Uterus (tissue), 4 donors: Measurements from ENCODE around the gene P2RY11. TPM values are rescaled to one million over a fixed set of nuclear protein-coding genes. Genes with fewer than 3 reads are reported as not detected.

Source experiments
- DNase-seq, 2 donors: peaks; one replicate each; pipeline ENCODE4 v3.0.0-alpha.2; 2019 to 2020
- H3K27ac ChIP-seq, 2 donors: fragments of 200-600 bp; sonication (generic); 1 replicate in 1 of 2; 2 replicates in 1 of 2; pipeline ENCODE4 v1.5.1; 2016 to 2018
- H3K27me3 ChIP-seq, 2 donors: fragments of 200-600 bp; sonication (generic); one replicate each; pipeline ENCODE4 v1.5.1; 2018 to 2019; ENCODE audit warnings: control low read depth in 1 of 2
- H3K36me3 ChIP-seq, 2 donors: fragments of 200-600 bp; sonication (generic); one replicate each; pipeline ENCODE4 v1.5.1; 2019; ENCODE audit warnings: control low read depth in 1 of 2
- H3K4me1 ChIP-seq, 2 donors: fragments of 200-600 bp; sonication (generic); one replicate each; pipeline ENCODE4 v1.5.1; 2018 to 2019; ENCODE audit warnings: control low read depth in 1 of 2
- H3K4me3 ChIP-seq, 2 donors: fragments of 200-600 bp; sonication (generic); 1 replicate in 1 of 2; 2 replicates in 1 of 2; pipeline ENCODE4 v1.5.1; 2018 to 2019; ENCODE audit warnings: mild to moderate bottlenecking in 1 of 2
- H3K9me3 ChIP-seq, 2 donors: fragments of 200-600 bp; sonication (generic); one replicate each; pipeline ENCODE4 v1.5.1; 2019; ENCODE audit warnings: control low read depth in 1 of 2
- CTCF ChIP-seq, 4 experiments: fragments of 200-600 bp in 2 of 4; fragments of 450-650 bp in 2 of 4; sonication (generic) in 2 of 4; IDR thresholded peaks; one replicate each; pipeline ENCODE4 v1.5.1; 2016 to 2019; ENCODE audit warnings: antibody characterized with exemption in 4 of 4, mild to moderate bottlenecking in 2 of 4, moderate library complexity in 1 of 4
- POLR2A ChIP-seq, 2 donors: fragments of 450-650 bp; IDR thresholded peaks; one replicate each; pipeline ENCODE4 v1.6.1; 2016; ENCODE audit warnings: antibody characterized with exemption in 2 of 2, mild to moderate bottlenecking in 1 of 2, moderate library complexity in 1 of 2
- intact Hi-C: fragments of 100-400 bp; cut with DNase I; formaldehyde crosslinking; loops from one replicate; pipeline ENCODE4 v1.15.1; 2023; ENCODE audit warnings: low total_unique reads
- total RNA-seq, 4 donors: library from RNA; depleted of rRNA in 3 of 4; stranded (reverse); fragments of >200 nt in 3 of 4; gene quantifications; one replicate each; pipeline versions ENCODE4 v1.1.0 to v1.2.4, GENCODE V29; 2014 to 2023
- donor health status: DM: yes; HTN: yes; CAD: no.

The P2RY11 gene
- total RNA-seq, 4 donors from 2014 or later = 0.51 to 19.1 (median 4.4) TPM

GRCh38 chr19:10151521-10151920 lies 40.0 kb downstream of the P2RY11 start:
- TF ChIP-seq POLR2A (IDR thresholded peaks at IDR 0.05) (no peak), CTCF (IDR thresholded peaks at IDR 0.05) (no peak)
- Histone ChIP-seq H3K27ac (no peak overlapping the region), H3K9me3 (no peaks in the 10 kb centered on the region), H3K36me3 (no peaks in the 10 kb centered on the region), H3K4me3 (no peak overlapping the region), H3K27me3 (no peaks in the 10 kb centered on the region), H3K4me1 (no peaks in the 10 kb centered on the region)
- intact Hi-C loops = no loop called here
- DNase-seq = no peak

- H3K4me1 ChIP-seq = no peaks in the 10 kb centered on the region
- H3K36me3 ChIP-seq = no peaks in the 10 kb centered on the region
- H3K27ac ChIP-seq = no peak overlapping the region
- no peak for DNase-seq
- no peaks in the 10 kb centered on the region for H3K9me3 ChIP-seq
- intact Hi-C loops = no loop called here
- TF ChIP-seq CTCF (IDR thresholded peaks at IDR 0.05) = no peak
- TF ChIP-seq POLR2A (IDR thresholded peaks at IDR 0.05) = no peak
- H3K4me3 ChIP-seq = no peak overlapping the region
- H3K27me3 ChIP-seq = no peaks in the 10 kb centered on the region
These were observed 40.6 kb downstream of the P2RY11 start for GRCh38 chr19:10152100-10152499.

GRCh38 chr19:10155839-10156238 lies 44.3 kb downstream of the P2RY11 start:
- H3K27ac ChIP-seq = no peak overlapping the region
- no peak for TF ChIP-seq POLR2A (IDR thresholded peaks at IDR 0.05)
- TF ChIP-seq CTCF (IDR thresholded peaks at IDR 0.05) = no peak
- H3K9me3 ChIP-seq = no peaks in the 10 kb centered on the region
- intact Hi-C loops = no loop called here
- H3K4me3 ChIP-seq = no peak overlapping the region
- H3K27me3 ChIP-seq = no peaks in the 10 kb centered on the region
- H3K4me1 ChIP-seq = no peaks in the 10 kb centered on the region
- DNase-seq = no peak
- no peaks in the 10 kb centered on the region for H3K36me3 ChIP-seq

- Histone ChIP-seq H3K9me3 (no peaks in the 10 kb centered on the region), H3K27ac (no peak overlapping the region), H3K4me1 (no peaks in the 10 kb centered on the region), H3K4me3 (no peak overlapping the region), H3K36me3 (no peaks in the 10 kb centered on the region), H3K27me3 (no peaks in the 10 kb centered on the region)
- no peak for TF ChIP-seq POLR2A (IDR thresholded peaks at IDR 0.05)
- TF ChIP-seq CTCF (IDR thresholded peaks at IDR 0.05) = no peak
- intact Hi-C loops = no loop called here
- DNase-seq = no peak
These were observed 46.6 kb downstream of the P2RY11 start for GRCh38 chr19:10158071-10158470.

GRCh38 chr19:10158485-10158884 lies 47.0 kb downstream of the P2RY11 start:
- DNase-seq = no peak
- Histone ChIP-seq H3K4me1 (no peaks in the 10 kb centered on the region), H3K4me3 (no peak overlapping the region), H3K36me3 (no peaks in the 10 kb centered on the region), H3K9me3 (no peaks in the 10 kb centered on the region), H3K27ac (no peak overlapping the region), H3K27me3 (no peaks in the 10 kb centered on the region)
- intact Hi-C loops = no loop called here
- TF ChIP-seq POLR2A (IDR thresholded peaks at IDR 0.05) = no peak
- no peak for TF ChIP-seq CTCF (IDR thresholded peaks at IDR 0.05)
